ENCODE results near the gene HELQ.
"Not testable (repeated sequence)": the region's sequence is repeated elsewhere in the genome, so short reads cannot be mapped to it uniquely, and the experiment has no call there.

The HELQ gene

GRCh38 chr4:83431200-83431599, 24.4 kb downstream of the HELQ start:
- DNase-seq, result no peak

- DNase-seq, result no peak
Observed at GRCh38 chr4:83418211-83418610, 37.4 kb downstream of the HELQ start.

GRCh38 chr4:83417566-83417965, 38.1 kb downstream of the HELQ start:
- no peak for DNase-seq

GRCh38 chr4:83413676-83414075, 41.9 kb downstream of the HELQ start:
- no peak for DNase-seq

- no peak for DNase-seq
Observed at GRCh38 chr4:83408908-83409307, 46.7 kb downstream of the HELQ start.

- DNase-seq, result no peak
Observed at GRCh38 chr4:83405844-83406816, 49.5 kb downstream of the HELQ start.

GRCh38 chr4:83398158-83398557, 57.5 kb downstream of the HELQ start:
- DNase-seq, result not testable (repeated sequence)

GRCh38 chr4:83393908-83394307, 61.7 kb downstream of the HELQ start:
- DNase-seq, result no peak

GRCh38 chr4:83392562-83392961, 63.1 kb downstream of the HELQ start:
- DNase-seq, result no peak

- DNase-seq, result no peak
Observed at GRCh38 chr4:83390944-83391343, 64.7 kb downstream of the HELQ start.

- DNase-seq, result no peak
Observed at GRCh38 chr4:83389756-83390505, 65.7 kb downstream of the HELQ start.

- no peak for DNase-seq
Observed at GRCh38 chr4:83389037-83389720, 66.4 kb downstream of the HELQ start.

GRCh38 chr4:83388313-83388676, 67.3 kb downstream of the HELQ start:
- DNase-seq, result no peak

GRCh38 chr4:83387476-83388312, 67.9 kb downstream of the HELQ start:
- no peak for DNase-seq

- DNase-seq, result no peak
Observed at GRCh38 chr4:83387012-83387411, 68.6 kb downstream of the HELQ start.

GRCh38 chr4:83382850-83383249, 72.8 kb downstream of the HELQ start:
- DNase-seq, result no peak

GRCh38 chr4:83381173-83381572, 74.5 kb downstream of the HELQ start:
- no peak for DNase-seq

- no peak for DNase-seq
Observed at GRCh38 chr4:83378419-83378818, 77.2 kb downstream of the HELQ start.

GRCh38 chr4:83372931-83373330, 82.7 kb downstream of the HELQ start:
- DNase-seq, result no peak

GRCh38 chr4:83371936-83372335, 83.7 kb downstream of the HELQ start:
- no peak for DNase-seq

- DNase-seq, result no peak
Observed at GRCh38 chr4:83371235-83371634, 84.4 kb downstream of the HELQ start.

GRCh38 chr4:83370640-83370906, 85.0 kb downstream of the HELQ start:
- no peak for DNase-seq
